ENCODE data around the gene PTCH2.

GRCh38 chr1:44786841-44787426 lies 56.1 kb downstream of the PTCH2 start:
- TF ChIP-seq POLR2A (IDR thresholded peaks at IDR 0.05) (no peak), CTCF (IDR thresholded peaks at IDR 0.05) (no peak)
